Muscle layer of duodenum (tissue), 2 donors: Measurements from ENCODE around the gene CCDC92B.

Source experiments
- H3K27ac ChIP-seq: one replicate; pipeline ENCODE4 v1.7.0; 2013; ENCODE audit warnings: mild to moderate bottlenecking, low read length
- H3K27me3 ChIP-seq: one replicate; pipeline ENCODE4 v1.7.0; 2013; ENCODE audit warnings: low read depth, mild to moderate bottlenecking, control low read depth, low read length
- H3K36me3 ChIP-seq, 2 donors: one replicate each; pipeline ENCODE4 v1.7.0; 2013; ENCODE audit warnings: low read length in 2 of 2, control low read depth in 1 of 2, mild to moderate bottlenecking in 1 of 2; ENCODE audit not compliant: insufficient read depth in 2 of 2, control insufficient read depth in 1 of 2
- H3K4me1 ChIP-seq, 2 donors: one replicate each; pipeline ENCODE4 v1.7.0; 2013; ENCODE audit warnings: low read length in 2 of 2, mild to moderate bottlenecking in 2 of 2, control low read depth in 1 of 2, moderate library complexity in 1 of 2; ENCODE audit not compliant: insufficient read depth in 2 of 2, control insufficient read depth in 1 of 2
- H3K4me3 ChIP-seq, 2 donors: one replicate each; pipeline ENCODE4 v1.7.0; 2013; ENCODE audit warnings: low read length in 2 of 2, low read depth in 1 of 2, mild to moderate bottlenecking in 1 of 2
- H3K9me3 ChIP-seq, 2 donors: one replicate each; pipeline ENCODE4 v1.7.0; 2013; ENCODE audit warnings: low read length in 2 of 2, control low read depth in 1 of 2, mild to moderate bottlenecking in 1 of 2; ENCODE audit not compliant: control insufficient read depth in 1 of 2
- donor health status: healthy.

The CCDC92B gene

GRCh38 chr17:2716649-2717048 lies 32.8 kb downstream of the CCDC92B start:
- Histone ChIP-seq H3K36me3 (no peaks in the 10 kb centered on the region), H3K9me3 (no peaks in the 10 kb centered on the region), H3K4me1 (peaks cover 3 to 5% of the 10 kb centered on the region in 2 donors), H3K4me3 (no peak overlapping the region), H3K27me3 (no peaks in the 10 kb centered on the region), H3K27ac (no peak overlapping the region)

DNA sequence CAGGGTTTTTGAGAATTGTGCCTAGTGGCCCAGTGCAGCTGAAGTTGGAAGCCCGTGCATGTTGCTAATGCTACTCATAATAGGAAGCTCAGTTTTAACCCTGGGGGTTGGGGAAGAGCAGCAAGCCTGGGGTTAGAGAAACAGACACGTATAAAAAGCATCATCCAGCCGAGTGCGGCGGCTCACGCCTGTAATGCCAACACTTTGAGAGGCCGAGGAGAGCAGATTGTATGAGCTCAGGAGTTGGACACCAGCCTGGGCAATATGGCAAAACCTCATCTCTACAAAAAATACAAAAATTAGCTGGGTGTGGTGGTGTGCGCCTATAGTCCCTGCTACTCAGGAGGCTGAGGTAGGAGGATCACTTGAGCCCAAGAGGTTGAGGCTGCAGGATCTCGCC lies 35.6 kb downstream of the CCDC92B start:
- Histone ChIP-seq H3K4me1 (peaks cover 16 to 25% of the 10 kb centered on the region in 2 donors), H3K36me3 (no peaks in the 10 kb centered on the region), H3K4me3 (no peak overlapping the region)

DNA sequence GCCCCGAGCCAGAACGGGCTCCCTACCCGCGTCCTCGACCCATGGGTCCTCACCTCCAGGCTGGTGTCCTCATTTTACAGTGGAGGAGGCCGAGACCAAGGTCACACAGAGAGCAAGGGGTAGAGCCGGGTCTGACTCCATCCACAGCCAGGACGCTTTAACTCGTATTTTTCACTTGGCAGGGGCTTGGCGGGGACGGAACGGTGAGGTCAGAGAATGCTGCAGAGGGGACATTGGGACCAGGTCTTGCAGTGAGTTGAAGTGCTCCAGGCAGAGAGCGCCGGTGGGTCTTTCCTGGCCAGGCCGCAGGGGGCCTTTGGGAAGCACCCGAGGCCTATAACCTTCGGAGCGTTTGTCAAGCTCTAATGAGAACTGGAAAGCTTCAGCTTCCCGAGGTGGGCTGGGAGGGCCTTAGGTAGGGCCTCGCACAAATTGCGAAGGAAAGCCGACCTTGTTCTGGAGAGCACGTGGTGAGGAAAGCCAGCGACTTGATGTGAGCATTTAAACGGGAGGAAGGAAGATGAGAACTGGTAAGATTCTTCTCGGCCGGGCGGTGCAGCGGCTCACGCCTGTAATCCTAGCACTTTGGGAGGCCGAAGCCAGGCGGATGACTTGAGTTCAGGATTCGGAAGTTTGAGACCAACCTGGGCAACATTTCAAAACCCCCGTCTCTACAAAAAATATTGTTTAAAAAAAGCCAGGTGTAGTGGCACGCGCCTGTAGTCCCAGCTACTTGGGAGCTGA lies 37.0 kb downstream of the CCDC92B start:
- no peaks in the 10 kb centered on the region for H3K36me3 ChIP-seq
- H3K27me3 ChIP-seq = no peaks in the 10 kb centered on the region
- H3K9me3 ChIP-seq = no peaks in the 10 kb centered on the region
- peak overlapping the region; percentile 84 for H3K27ac ChIP-seq
- peaks cover 16 to 39% of the 10 kb centered on the region in 2 donors for H3K4me1 ChIP-seq
- peak overlapping the region; percentile 75 to 99 for H3K4me3 ChIP-seq

More for the DNA sequence above, 35.6 kb downstream of the CCDC92B start:
- no peak overlapping the region for H3K27ac ChIP-seq
- no peaks in the 10 kb centered on the region for H3K9me3 ChIP-seq
- no peaks in the 10 kb centered on the region for H3K27me3 ChIP-seq

DNA sequence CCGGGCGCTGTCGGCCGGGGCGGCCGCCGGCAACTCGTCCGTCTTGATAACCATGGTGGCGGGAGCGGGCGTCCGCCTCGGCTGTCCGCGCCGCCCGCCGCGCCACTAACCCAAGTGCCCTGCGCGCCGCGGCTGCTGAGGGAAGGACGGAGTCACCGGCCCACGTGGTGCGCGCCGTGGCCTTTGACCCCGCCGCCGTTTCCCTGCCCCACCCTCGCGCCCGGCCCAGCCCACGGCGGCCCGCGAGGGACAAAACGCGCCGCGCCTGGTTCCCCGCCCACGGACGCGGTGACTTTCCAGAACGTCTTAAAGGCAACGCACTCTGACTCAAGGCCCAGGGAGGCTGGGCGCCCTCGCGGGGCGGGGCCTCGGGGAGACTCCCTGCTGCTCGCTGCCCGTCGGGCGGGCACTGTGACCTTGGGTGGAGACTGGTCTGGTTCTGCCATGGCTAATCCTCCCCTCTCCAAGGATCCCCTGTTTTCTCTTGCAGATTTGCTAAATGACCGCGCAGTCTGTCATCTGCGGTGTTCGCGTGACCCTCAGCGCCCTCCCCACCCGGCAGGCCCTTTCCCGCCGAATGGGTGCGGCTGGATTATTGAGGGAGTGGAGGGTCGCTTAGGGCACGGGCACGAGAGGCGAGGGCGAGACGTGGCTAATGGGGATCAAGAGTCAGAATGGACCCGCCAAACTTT lies 37.7 kb downstream of the CCDC92B start, which contains the start of gene CLUH:
Gene CLUH, minus strand, starts transcription at position 157 of the 692 bp plus-strand sequence. Its CDS starts 103 bp downstream, at position 54.
- H3K4me1 ChIP-seq = peaks cover 16 to 44% of the 10 kb centered on the region in 2 donors
- H3K36me3 ChIP-seq = no peaks in the 10 kb centered on the region
- H3K4me3 ChIP-seq = peak within 1 kb of the TSS; percentile 86 to 99
- H3K9me3 ChIP-seq = no peaks in the 10 kb centered on the region
- peak within 1 kb of the TSS; percentile 84 for H3K27ac ChIP-seq
- H3K27me3 ChIP-seq = no peaks in the 10 kb centered on the region

- no peaks in the 10 kb centered on the region for H3K36me3 ChIP-seq
- H3K9me3 ChIP-seq = no peaks in the 10 kb centered on the region
- no peaks in the 10 kb centered on the region for H3K27me3 ChIP-seq
- peaks cover 16 to 44% of the 10 kb centered on the region in 2 donors for H3K4me1 ChIP-seq
- peak overlapping the region; percentile 53 for H3K27ac ChIP-seq
- peak overlapping the region; percentile 86 to 99 for H3K4me3 ChIP-seq
Measured at GRCh38 chr17:2710803-2711607, 38.4 kb downstream of the CCDC92B start.

- Histone ChIP-seq H3K27me3 (no peaks in the 10 kb centered on the region), H3K27ac (peak overlapping the region; percentile 53), H3K9me3 (no peaks in the 10 kb centered on the region), H3K4me1 (peaks cover 16 to 50% of the 10 kb centered on the region in 2 donors), H3K36me3 (no peaks in the 10 kb centered on the region), H3K4me3 (peak overlapping the region; percentile 86 to 99)
Measured at GRCh38 chr17:2710071-2710802, 39.2 kb downstream of the CCDC92B start.

GRCh38 chr17:2709183-2709661 lies 40.2 kb downstream of the CCDC92B start:
- Histone ChIP-seq H3K27ac (peak overlapping the region; percentile 53), H3K27me3 (no peaks in the 10 kb centered on the region), H3K4me1 (peaks cover 16 to 50% of the 10 kb centered on the region in 2 donors), H3K9me3 (no peaks in the 10 kb centered on the region), H3K4me3 (peak overlapping the region in 1 of 2 donors; percentile 86), H3K36me3 (peaks cover 0 to 4% of the 10 kb centered on the region in 2 donors)

DNA sequence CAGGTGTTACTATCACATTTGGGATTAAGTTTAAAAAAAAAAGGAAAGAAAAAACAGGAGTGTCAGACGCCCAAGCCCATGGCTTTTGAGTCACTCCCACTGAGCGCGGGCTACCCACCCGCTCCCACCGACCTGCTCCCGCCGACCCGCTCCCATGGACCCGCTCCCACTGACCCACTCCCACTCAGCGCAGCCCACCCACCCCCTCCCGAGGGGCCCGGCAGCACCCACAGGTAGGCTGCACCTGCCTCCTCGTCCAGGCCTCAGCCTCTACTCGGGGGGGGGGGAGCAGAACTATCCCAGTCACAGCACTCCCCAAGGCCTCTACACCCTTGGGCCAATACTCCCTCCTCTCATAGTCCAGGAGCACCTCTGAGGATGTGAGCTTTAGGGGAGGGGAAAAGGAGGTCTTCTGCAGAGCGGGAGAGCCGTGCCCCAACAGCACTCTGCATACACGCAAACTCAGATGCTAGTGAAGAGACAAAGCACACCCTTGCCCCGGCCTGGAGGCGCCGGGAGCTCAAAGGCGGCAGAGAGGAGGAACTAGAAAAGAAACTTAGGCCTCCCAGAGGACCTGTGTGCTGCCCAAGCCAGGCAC lies 40.8 kb downstream of the CCDC92B start:
- H3K27me3 ChIP-seq = no peaks in the 10 kb centered on the region
- H3K36me3 ChIP-seq = peaks cover 0 to 10% of the 10 kb centered on the region in 2 donors
- H3K4me3 ChIP-seq = peak overlapping the region in 1 of 2 donors; percentile 21
- peaks cover 16 to 50% of the 10 kb centered on the region in 2 donors for H3K4me1 ChIP-seq
- no peaks in the 10 kb centered on the region for H3K9me3 ChIP-seq
- H3K27ac ChIP-seq = peak overlapping the region; percentile 53

- Histone ChIP-seq H3K9me3 (no peaks in the 10 kb centered on the region), H3K4me1 (peaks cover 16 to 50% of the 10 kb centered on the region in 2 donors), H3K36me3 (peaks cover 0 to 17% of the 10 kb centered on the region in 2 donors), H3K27me3 (no peaks in the 10 kb centered on the region), H3K27ac (no peak overlapping the region), H3K4me3 (no peak overlapping the region)
Measured at GRCh38 chr17:2707721-2708584, 41.5 kb downstream of the CCDC92B start.
